HTR-8/SVneo (cell line): ENCODE measurements around the gene S100A2.
A peak's percentile ranks its signal among the peaks of the same experiment; 100 is the strongest.
"Not testable (repeated sequence)": the region's sequence is repeated elsewhere in the genome, so short reads cannot be mapped to it uniquely, and the experiment has no call there.

Source experiments
- DNase-seq: peaks from one replicate; pipeline ENCODE4 v3.0.0; 2011; ENCODE audit warnings: low spot score, mixed read lengths; ENCODE audit not compliant: insufficient read length
- FAIRE-seq: peaks from 2 replicates; lab custom pipeline; 2011; peaks lifted over from hg19 to GRCh38; lab: Jason Lieb, UNC

S100A2 gene

DNA sequence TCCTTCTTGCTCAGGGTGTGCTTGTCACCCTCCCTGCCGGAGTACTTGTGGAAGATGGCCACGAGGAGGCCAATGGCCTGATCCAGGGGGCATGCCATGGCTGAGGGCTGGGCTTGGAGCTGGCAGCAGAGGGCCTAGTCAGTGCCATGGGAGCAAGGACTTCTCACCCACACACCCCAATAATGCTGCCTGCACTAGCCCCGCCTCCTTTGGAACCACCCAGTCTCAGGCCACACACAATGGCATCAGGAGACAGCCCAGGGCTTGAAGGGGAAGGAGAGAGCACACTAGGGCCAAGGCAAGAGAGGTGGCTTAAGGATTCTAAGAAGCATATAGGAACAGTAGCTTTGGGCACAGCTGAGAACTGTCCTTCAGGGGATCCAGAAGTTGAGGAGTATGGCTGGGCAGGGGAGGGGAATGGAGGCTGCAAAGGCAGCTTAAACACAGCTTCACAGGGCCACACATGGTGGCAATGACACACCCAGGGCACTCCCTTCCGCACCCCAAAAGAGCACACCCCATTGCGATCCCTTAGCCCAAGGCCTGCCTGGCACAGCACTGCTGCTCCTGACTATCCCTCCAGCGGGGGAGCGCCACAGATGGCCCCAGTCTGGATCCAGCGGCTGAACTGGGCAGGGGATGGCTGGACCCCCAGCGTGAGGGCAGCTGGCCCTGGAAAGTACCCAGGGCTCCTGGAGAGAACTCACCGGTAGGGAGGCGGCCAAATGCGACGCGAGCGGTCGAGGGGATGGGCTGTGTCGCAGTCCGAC lies 30.2 kb downstream of the S100A2 start, which contains the start of gene S100A6:
TSS of gene S100A6 (minus strand) at position 750 of the 770 bp plus-strand sequence. CDS start at position 98, 652 bp downstream.
- DNase-seq (no peak), FAIRE-seq (no peak)

DNA sequence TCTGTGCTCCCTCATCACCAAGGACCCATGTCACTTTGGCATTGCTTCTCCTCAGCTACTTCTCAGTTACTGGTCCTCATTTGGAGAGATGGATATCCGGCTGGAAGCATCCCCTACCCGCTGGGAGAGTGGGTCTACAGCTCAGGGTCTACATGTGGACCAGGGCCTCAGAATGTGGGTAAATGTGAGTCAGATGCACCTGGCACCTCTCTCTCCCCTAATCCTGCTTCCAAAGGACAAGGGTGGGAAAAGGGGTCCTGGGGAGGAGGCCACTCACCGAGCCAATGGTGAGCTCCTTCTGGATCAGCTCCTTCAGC lies 30.8 kb downstream of the S100A2 start:
- DNase-seq (no peak), FAIRE-seq (no peak)

DNA sequence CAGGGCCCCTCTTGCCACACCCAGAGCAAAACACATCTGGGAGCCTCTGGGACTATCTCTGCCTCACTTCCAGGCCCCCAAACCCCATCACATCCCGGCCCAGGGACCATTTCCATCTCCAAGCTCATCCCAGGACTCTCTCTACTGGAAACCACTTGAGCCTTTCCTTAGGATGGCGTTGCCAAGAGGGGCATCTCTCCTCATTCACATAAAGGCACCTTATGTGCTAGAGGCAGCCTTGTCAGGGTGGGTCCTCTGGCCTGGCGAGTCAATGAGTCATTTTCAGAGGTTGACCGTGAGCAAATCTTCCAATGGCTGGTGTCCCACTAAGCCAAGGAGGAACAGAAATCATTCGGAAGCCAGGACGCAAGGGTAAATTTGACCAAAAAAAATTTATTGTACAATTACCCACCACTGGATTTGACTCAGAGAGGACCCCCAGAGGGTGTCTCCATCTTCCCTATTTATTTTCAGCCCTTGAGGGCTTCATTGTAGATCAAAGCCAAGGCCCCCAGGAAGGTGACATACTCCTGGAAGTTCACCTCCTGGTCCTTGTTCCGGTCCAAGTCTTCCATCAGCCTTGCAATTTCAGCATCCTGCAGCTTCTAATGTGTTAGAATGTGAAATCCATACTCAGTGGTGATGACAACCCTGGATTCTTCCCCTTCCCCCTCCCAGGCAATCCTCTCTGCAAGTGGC lies 31.3 kb downstream of the S100A2 start:
- DNase-seq (no peak), FAIRE-seq (no peak)

DNA sequence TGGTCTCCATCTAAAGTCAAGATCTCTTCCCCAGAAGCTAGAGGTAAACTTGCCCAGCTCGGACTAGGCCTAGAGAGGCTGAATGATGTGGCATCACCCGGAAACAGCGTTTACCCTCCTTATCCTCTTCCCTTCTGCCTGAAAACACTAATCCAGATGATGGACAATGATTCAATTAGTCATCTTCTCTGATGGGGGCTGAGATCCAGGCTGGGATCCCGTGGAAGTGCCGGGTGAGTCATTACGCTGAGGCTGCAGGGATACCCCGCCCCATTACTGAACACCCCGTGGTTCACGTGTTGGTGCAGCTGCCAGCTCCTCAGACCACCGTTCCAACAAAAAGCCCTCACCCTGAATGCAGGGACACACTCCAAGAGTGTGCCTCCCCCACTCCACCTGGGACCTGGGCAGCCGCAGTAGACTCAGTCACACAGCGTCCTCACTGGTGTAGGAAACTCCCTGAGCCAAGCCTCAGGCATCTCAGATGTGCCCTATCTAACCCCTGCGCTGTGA lies 31.9 kb downstream of the S100A2 start:
- DNase-seq (peak; percentile 81), FAIRE-seq (no peak)

DNA sequence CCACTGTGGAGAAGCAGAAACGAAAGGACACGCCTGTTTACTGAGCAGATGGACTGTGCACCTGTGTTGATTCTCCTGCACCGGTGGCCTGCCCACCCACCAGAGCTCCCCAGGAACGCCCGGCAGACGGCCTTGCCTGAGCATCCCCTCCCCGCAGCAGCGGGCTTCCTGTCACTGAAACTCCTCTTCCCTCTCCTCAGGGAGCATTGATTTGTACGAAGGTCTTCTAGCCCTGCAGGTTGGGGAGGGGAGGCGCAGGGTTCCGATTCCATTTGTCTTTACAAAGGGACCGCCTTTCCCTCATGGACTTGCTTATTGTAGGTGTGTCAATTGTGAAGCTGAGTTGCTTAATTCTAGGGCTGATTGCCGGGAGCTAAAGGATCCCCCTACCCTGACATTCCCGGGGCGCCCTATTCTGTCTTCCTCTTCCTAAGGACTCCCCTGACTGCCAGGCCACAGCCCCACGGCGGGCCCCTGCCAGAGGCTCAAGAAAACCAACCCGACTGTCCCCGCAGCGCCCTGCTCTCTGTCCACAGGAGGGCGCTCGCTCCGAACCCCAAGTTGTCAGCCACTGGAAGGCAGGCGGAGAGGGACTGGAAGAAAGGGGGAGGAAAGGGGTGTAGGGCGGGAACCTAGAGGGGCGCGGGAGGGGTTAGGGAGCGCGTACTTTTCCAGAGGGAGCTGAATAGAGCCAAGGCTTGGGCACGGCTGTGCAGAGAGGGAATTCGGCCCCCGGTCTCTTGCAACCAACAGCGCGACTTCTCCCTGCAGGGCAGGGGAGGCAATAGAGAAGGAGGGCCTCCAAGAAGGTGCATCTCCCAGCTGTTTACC lies 32.7 kb downstream of the S100A2 start:
- peak; percentile 68 for DNase-seq
- FAIRE-seq: no peak

DNA sequence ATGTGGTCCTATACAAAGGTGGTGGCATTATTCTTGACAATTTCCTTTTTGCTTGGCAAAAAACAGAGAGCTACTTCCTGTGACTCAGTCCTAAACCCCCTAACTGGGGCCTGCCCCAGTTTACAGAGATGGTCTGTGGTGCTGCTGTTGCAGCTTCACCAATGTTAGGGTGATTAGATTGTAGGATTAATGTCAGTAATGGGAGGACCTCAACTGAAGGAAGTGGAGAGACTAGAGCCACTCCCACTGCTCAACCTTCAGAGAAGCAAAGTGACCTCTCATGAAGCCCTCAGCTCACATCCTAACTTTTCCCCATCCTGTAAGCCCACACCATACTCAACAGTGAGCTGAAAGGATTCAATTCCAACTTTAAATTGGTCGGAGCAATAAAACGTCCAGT lies 33.5 kb downstream of the S100A2 start:
- FAIRE-seq: no peak
- no peak for DNase-seq

DNA sequence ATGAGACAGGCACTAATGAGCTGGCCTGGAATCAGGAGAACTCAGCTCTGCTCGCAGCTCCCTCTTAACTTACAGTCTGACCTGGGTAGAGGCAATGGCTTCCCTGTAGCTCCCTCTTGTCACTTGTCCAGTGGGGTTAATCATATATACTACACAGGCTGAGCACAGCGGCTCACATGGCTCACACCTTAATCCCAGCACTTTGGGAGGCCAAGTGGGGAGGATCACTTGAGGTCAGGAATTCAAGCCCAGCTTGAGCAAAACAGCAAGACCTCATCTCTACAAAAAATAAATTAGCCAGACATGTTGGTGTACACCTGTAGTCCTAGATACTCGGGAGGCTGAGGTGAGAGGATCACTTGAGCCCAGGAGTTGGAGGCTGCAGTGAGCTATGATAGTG lies 34.0 kb downstream of the S100A2 start:
- no peak for FAIRE-seq
- DNase-seq: no peak

DNA sequence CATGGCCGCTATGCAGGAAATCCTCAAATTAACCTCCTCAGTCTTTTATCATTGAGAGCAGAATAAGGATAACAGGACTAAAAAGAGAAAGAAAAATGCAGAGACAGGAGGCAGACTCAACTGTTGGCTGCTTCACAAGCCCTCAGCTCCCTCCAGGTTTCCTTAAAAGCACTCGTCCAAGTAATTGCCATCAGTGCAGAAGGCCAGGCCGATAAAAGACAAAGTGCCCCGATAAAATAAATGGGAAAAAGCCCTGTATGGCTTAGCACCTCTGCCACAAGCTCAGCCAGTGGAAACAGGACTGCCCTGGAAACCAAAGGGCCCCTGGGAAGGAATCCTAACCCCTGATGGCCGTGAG lies 38.0 kb downstream of the S100A2 start:
- DNase-seq (no peak), FAIRE-seq (no peak)

DNA sequence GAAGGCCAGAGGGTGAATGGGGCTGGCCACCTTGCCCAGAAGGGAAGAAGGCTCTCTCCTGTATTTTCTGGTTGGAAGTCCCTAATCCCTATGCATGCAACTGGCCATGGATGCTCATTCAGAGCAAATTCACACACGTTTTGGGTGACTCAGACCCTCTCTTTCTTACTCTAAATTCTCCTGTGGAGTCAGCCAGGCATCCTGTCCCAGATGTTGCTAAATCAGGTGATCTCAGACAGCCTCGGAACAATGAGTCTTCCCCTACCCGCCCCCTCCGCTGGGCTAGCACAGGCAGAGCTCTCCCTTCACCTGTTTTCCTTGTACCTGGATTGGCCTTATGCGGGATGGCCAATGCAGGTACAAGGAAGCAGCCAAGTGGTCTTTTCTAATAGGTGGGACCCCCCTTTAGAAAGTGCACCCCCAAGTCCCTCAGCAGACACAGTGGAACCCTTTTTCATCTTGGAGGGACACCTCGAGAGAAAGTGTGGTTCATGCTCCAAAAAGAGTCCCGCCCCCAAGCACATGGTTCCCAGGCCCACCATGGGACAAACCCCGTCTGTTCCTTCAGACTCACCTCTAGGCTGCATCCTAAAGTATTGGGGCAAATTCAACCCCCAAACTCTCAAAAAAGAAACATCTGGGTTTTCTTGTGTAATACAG lies 38.5 kb downstream of the S100A2 start:
- FAIRE-seq (no peak), DNase-seq (no peak)

DNA sequence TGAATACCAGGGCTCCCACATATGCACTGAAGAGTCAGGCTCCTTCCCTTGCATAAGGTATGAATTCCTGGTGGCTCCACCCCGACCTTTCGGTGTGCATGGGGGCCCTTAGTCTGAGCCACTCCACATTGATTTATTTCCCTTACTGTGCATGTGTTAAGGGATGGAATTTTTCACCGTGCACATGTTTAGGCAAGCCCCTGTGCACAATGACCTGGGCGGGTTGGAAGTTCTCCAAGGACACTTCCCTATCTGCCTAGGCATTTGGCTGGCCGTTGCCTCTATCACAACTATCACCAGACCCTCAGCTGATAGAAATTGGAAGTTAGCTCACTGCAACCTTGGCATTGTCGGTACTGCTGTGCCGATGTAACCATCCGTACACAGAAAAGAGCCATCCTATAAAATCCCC lies 39.5 kb downstream of the S100A2 start:
- DNase-seq (no peak), FAIRE-seq (no peak)

DNA sequence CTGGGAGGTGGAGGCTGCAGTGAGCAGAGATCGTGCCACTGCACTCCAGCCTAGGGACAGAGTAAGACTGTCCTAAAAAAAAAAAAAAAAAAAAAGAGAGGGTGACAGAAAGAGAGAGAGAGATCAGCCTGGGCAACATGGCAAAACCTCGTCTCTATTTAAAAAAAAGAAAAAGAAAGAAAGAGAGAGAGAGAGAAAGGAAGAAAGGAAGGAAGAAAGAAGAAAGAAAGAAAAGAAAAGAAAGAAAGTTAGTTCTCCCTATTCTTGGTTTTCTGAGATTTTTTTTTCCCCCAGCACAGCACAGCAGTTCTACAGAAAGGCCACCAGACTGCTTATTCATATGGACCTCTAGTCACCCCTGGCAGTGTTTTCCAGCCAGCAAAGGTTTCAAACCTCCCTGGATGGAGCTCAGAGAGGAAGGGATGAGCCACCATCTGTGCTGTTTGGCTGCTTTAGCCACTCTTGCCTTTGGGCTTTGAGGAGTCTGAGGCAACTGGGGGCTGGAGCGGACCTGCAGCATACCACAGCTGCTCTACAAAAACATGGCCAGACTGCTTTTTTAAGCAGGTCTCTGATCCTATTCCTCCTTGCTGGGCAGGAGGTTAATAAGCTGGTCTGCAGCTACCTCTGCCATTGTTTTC lies 40.4 kb downstream of the S100A2 start:
- FAIRE-seq: no peak
- no peak for DNase-seq

DNA sequence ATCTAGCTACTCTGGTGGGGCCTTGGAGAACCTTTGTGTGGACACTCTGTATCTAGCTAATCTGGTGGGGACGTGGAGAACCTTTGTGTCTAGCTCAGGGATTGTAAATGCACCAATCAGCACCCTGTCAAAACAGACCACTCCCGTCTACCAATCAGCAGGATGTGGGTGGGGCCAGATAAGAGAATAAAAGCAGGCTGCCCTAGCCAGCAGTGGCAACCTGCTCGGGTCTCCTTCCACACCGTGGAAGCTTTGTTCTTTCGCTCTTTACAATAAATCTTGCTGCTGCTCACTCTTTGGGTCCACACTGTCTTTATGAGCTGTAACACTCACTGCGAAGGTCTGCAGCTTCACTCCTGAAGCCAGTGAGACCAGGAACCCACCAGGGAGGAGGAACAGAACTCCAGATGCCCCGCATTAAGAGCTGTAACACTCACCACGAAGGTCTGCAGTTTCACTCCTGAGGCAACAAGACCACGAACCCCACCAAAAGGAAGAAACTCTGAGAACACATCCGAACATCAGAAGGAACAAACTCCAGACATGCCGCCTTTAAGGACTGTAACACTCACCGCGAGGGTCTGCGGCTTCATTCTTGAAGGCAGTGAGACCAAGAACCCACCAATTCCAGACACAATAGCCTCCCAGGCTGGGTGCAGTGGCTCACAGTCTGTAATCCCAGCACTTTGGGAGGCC lies 43.1 kb downstream of the S100A2 start:
- DNase-seq, FAIRE-seq: not testable (repeated sequence)

DNA sequence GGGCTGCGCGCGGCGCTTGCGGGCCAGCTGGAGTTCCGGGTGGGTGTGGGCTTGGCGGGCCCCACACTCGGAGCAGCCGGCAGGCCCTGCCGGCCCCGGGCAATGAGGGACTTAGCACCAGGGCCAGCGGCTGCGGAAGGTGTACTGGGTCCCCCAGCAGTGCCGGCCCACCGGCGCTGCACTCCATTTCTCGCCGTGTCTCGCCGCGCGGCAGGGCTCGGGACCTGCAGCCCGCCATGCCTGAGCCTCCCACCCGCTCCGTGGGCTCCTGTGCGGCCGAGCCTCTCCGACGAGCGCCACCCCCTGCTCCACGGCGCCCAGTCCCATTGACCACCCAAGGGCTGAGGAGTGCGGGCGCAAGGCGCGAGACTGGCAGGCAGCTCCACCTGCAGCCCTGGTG lies 43.8 kb downstream of the S100A2 start:
- FAIRE-seq: not testable (repeated sequence)

DNA sequence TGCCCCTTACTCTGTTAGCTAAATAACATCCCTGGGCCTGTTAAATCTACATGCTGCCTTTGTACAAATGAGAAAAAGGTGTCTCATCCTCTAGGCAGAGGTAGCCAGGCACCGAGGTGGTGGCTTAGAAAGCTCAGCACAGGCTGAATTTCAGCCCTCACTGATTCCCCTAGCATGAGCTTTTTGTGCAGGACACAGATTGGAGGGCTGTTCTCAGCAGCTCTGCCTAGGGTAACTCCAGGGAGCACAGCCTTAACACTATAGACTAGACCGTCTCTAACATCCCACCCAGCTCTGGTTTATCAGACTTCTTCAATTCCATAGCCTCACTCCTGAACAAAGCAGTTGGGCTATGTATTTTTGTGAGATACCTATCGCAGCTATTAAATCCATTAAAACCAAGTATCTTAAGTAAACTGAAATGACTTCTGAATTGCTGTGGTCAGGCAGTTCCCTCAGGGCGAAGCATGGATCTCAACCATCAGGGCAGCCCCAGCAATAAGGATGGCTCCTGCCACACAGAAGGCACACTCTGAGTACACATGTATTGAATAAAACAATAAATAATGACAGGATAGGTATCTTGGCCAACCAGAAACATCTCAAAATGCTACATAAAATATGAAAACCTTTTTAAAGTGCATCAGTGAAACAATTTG lies 44.7 kb downstream of the S100A2 start:
- FAIRE-seq (no peak), DNase-seq (no peak)

More for the DNA sequence above, 43.8 kb downstream of the S100A2 start:
- DNase-seq: not testable (repeated sequence)

DNA sequence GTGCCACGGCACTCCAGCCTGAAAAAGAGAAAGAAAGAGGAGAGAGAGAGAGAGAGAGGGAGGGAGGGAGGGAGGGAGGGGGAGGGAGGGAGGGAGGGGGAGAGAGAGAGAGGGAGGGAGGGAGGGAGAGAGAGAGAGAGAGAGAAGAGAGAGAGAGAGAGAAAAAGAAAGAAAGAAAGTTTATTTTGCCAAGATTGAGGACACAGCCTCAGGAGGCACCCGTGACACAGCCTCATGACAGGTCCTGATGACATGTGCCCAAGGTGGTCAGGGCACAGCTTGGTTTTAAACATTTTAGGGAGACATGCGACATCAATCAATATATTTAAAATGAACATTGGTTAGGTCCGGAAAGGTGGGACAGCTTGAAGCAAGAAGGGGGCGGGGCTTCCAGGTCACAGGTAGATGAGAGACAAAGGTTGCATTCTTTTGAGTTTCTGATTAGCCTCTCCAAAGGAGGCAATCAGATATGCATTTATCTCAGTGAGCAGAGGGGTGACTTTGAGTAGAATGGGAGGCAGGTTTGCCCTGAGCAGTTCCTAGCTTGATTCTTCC lies 45.4 kb downstream of the S100A2 start:
- not testable (repeated sequence) for FAIRE-seq, DNase-seq

DNA sequence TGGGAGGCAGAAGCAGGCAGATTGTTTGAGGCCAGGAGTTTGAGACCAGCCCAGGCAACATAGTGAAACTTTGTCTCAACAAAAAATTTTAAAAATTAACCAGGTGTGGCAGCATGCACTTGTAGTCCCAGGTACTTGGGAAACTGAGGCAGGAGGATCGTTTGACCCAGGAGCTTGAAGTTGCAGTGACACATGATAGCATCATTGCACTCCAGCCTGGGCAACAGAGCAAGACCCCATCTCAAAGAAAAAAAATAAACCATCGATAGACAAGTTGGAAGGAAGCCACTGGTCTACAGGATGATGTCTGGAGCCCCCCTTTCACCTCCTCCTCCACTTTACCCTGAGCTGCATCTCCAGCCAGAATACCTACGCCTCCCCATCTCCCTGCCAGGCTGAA lies 46.4 kb downstream of the S100A2 start:
- FAIRE-seq: no peak
- no peak for DNase-seq

DNA sequence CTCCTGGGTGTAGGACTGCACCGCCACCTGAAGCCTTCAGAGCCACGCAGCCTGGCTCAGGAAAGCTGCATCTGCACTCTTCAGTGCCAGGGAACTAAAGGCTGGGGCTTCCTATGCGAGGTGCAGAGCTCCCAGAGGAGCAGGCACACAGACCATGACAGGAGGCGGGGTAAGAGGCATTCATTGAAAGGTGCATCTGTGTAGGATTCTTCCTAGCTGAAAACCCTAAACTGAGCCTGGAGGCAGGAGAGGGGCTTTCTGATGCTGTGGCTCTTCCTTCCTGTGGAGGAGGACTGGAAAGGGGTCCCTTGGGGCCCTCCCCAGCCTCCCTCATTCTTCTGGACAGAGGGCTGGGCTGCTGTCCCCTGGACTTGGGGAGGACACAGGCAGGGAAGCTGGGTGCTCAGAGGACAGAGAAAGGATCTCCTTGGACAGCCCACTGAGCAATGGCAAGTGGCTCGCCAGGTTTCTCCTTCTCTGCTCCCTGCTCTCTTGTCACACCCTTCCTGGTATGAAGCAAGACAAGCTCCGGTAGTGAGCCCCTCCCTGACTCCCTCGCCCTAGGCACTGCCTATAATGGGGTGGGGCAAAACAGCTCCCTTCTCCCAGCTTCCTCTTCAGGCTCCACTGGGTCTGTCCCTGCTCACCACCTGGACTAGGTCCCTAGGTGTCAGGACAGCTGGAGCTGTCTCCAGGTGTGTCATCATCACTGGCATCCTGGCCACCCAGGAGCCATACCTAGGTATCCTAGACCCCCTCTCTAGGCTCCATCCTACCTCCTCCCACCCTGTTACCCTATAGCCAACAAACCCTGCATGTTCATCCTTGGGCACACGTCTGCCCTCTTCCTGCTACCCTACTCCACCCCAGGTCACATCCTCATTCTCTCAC lies 49.9 kb downstream of the S100A2 start:
- DNase-seq: no peak
- FAIRE-seq: no peak
